GM12801 (cell line): ENCODE results near the gene PGM2L1.

ENCODE experiments used
- TF ChIP-seq, protein P1 (sequence below): IDR thresholded peaks from one replicate; pipeline ENCODE4 v1.5.1; 2011; ENCODE audit warnings: control low read depth; ENCODE audit not compliant: insufficient read length; ENCODE audit errors: extremely low read depth

The PGM2L1 gene

DNA sequence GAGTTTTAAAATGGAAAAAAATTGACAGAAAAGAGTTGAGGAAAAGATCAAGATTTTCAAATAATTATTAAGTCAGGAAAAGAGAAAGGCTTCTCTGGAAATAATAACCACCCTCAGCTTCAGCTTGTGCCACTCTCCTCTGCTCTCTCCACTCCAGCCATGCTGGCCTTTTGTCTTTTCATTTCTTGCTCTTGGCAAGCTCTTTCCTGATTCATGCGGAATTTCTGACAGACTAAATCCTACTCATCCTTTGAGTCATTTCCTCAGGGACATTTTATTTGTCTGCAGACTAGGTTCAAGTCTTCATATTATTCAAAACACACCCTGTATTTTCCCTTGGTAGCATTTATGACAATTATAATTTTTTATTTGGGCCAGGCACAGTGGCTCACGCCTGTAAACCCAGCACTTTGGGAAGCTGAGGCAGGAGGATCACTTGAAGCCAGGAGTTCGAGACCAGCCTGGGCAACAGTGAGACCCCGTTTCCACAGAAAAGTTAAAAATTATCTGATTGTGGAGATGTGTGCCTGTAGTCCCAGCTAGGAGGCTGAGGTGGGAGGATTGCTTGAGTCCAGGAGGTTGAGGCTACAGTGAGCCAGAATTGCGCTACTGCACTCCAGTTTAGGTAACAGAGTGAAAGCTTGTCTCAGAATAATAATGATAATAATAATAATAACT, 79.0 kb downstream of the PGM2L1 start:
- TF ChIP-seq, protein P1, sequence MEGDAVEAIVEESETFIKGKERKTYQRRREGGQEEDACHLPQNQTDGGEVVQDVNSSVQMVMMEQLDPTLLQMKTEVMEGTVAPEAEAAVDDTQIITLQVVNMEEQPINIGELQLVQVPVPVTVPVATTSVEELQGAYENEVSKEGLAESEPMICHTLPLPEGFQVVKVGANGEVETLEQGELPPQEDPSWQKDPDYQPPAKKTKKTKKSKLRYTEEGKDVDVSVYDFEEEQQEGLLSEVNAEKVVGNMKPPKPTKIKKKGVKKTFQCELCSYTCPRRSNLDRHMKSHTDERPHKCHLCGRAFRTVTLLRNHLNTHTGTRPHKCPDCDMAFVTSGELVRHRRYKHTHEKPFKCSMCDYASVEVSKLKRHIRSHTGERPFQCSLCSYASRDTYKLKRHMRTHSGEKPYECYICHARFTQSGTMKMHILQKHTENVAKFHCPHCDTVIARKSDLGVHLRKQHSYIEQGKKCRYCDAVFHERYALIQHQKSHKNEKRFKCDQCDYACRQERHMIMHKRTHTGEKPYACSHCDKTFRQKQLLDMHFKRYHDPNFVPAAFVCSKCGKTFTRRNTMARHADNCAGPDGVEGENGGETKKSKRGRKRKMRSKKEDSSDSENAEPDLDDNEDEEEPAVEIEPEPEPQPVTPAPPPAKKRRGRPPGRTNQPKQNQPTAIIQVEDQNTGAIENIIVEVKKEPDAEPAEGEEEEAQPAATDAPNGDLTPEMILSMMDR: no peak

DNA sequence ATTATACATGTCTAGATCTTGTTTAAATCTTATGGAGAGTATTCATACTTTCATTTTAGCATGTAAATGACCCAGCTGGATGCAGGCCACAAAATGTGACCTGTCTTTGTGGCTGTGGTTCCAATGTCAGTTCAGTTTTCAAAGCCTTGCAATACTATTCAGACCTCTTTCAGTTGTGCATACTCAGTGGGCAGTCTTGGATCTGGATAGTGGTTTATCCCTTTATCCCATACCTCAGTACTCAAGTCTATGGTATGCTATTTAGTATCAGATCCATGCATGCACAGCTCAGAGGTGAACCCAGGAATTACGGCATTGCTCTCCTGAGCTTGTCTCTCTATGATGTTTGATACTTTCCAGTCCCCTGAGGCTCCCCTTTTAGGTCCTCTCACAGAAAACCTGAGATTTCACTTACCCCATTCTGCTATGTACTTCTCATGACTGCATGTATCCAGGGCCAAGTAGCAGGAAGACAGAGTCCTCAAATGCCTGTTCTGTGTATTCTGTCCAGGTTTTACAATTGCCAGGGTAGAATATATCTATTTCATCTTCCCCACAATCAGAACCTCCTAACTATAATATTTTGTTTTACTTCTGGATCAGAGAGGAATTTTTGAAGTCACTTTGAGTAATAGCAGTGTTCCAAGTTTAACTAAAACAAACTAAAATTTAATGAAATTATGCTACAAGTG, 79.8 kb downstream of the PGM2L1 start:
- TF ChIP-seq, protein P1: no peak

DNA sequence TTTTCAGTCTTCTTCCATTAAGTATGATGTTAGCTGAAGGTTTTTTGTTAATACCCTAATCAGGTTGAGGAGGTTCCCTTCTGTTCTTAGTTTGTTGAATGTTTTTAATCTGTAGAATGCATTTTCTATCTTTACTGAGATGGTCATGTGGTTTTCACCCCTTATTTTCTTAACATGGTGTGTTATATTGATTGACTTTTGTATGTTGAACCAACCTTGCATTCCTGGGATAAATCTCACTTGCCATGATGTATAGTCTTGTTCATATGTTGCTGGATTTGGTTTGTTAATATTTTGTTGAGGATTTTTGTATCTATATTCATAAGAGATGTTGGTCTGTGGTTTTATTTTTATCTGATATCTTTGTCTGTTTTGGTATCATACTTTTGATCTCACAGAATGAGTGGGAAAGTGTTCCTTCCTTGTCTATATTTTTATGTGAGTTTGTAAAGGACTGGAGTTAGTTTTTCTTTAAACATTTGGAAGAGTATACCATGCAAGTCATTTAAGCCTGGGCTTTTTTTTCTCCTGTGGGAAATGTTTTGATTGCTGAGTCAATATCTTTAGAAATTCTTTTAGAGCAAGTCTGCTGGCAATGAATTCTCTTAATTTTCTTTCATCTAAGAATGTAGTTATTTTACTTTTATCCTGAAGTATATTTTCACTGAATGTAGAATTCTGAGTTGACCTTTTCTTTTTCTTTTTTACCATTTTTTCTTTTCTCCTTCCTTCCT, 81.3 kb downstream of the PGM2L1 start:
- TF ChIP-seq, protein P1: no peak

DNA sequence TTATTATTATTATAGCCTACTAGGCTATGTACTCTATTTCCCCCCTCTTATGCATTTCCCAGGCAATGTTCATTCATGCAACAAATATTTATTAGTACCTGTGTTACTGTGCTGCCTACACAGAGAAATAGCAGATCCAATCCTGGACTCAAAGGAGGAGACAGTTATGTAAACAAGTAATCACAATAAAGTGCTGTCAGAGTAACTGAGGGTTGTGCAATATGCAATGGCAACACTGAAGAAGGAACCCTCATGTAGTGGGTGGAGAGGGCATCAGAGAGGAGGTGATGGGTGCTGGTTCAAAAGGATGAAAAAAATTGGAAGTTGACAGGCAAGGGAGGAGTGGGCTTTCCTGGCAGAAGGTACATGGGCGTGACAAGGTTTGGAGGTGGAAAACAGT, 85.9 kb downstream of the PGM2L1 start:
- TF ChIP-seq, protein P1: no peak

DNA sequence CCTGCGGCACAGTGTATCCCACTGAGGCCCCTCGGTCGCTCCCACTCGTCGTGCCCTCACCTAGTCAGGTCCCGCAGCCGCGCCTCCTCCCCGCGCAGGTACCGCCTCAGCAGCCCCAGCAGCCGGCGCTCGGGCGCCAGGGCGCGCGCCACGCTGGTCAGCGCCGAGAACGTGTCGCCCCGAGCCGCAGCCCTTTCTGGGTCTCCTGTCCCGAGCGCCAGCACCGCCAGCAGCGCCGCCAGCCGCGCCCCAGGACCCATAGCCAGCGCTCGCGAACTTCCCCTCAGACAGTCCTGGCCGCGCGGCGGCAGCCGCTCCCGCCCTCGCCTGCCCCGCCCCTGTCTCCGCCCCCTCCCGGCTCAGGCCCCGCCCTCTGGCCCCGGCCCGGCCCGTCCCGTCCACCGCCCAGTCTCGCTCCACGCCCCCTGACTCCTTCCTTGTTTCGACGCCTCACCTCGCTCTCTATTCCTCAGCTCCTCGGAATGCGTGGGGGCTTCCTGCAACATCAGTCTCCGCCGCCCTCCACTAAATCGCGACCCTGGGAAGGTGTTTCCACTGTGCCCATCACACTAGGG, 86.8 kb downstream of the PGM2L1 start, which contains the start of gene P4HA3:
P4HA3 (minus strand) TSS at position 289 of the 575 bp plus-strand sequence; CDS start at position 260, 29 bp downstream.
- TF ChIP-seq, protein P1: no peak

DNA sequence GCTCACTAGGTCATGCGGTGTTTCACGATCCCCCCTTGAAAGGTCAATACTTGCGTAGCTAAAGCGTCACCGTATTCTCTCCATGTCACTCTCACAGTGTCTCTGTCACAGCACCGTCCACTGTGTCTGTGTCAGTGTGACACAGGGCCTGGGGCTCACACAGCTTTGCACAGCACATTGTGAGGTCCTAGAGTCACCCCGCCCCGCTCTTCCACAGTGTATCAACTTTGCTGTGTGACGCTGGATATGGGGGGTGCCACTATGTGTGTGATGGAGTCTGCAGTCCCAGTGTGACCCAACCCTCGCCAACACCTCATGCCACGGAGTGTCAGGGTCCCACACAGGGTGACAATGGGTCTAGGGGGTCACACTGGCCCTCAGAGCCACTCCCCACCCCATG, 87.4 kb downstream of the PGM2L1 start:
- TF ChIP-seq, protein P1: no peak

DNA sequence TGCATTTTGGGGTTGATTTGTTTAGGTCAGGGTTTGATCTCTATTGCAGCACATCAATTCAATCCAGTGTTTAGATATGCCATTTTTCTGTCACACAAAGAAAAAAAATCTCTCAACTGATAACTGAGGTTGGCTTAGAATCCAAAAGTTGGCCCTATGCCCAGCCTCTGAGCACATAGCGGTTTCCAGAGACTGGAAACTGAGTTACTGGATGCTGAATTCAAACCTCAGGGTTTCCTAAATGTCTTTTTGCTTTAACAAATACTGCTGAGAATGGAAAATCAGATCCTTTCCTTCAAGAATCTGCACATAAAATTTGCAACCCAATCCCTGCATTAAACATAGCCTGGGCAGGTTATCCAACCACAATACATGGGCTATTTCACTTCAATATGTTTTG, 90.8 kb downstream of the PGM2L1 start:
- TF ChIP-seq, protein P1: no peak
